Islet of Langerhans (tissue), 1 donor: ENCODE data around the gene CLDND1.
A peak's percentile ranks its signal among the peaks of the same experiment; 100 is the strongest.
"Not testable (repeated sequence)": the region's sequence is repeated elsewhere in the genome, so short reads cannot be mapped to it uniquely, and the experiment has no call there.

Experiments
- FAIRE-seq: peaks from one replicate; lab custom pipeline; 2011; peaks lifted over from hg19 to GRCh38; lab: Jason Lieb, UNC

Gene CLDND1

GRCh38 chr3:98522544-98523281 lies at the start of gene CLDND1:
CLDND1 (minus strand) TSS chr3:98522902; CDS start chr3:98521424, 1,478 bp downstream.
- FAIRE-seq: peak; percentile 53

GRCh38 chr3:98568402-98568801 lies 45.7 kb upstream of the CLDND1 start:
- no peak for FAIRE-seq

- no peak for FAIRE-seq
Observed at GRCh38 chr3:98567666-98568270, 45.1 kb upstream of the CLDND1 start.

GRCh38 chr3:98565843-98566242 lies 43.1 kb upstream of the CLDND1 start:
- no peak for FAIRE-seq

- FAIRE-seq: no peak
Observed at GRCh38 chr3:98565237-98565643, 42.5 kb upstream of the CLDND1 start.

GRCh38 chr3:98564282-98565005 lies 41.7 kb upstream of the CLDND1 start:
- FAIRE-seq: no peak

GRCh38 chr3:98563661-98564281 lies 41.1 kb upstream of the CLDND1 start:
- no peak for FAIRE-seq

GRCh38 chr3:98561727-98562521 lies 39.2 kb upstream of the CLDND1 start:
- no peak for FAIRE-seq

- FAIRE-seq: no peak
Observed at GRCh38 chr3:98560911-98561310, 38.2 kb upstream of the CLDND1 start.

GRCh38 chr3:98559769-98560168 lies 37.1 kb upstream of the CLDND1 start:
- not testable (repeated sequence) for FAIRE-seq

GRCh38 chr3:98558100-98558827 lies 35.6 kb upstream of the CLDND1 start:
- FAIRE-seq: no peak

GRCh38 chr3:98557324-98558010 lies 34.8 kb upstream of the CLDND1 start:
- no peak for FAIRE-seq

- FAIRE-seq: no peak
Observed at GRCh38 chr3:98556164-98557130, 33.7 kb upstream of the CLDND1 start.

- FAIRE-seq: no peak
Observed at GRCh38 chr3:98555025-98555379, 32.3 kb upstream of the CLDND1 start.

- no peak for FAIRE-seq
Observed at GRCh38 chr3:98554580-98554979, 31.9 kb upstream of the CLDND1 start.

- FAIRE-seq: no peak
Observed at GRCh38 chr3:98553753-98554152, 31.1 kb upstream of the CLDND1 start.

- no peak for FAIRE-seq
Observed at GRCh38 chr3:98553021-98553563, 30.4 kb upstream of the CLDND1 start.

GRCh38 chr3:98552232-98553020 lies 29.7 kb upstream of the CLDND1 start:
- FAIRE-seq: no peak
